Lung (tissue), 12 donors: ENCODE measurements around the gene MYO18B. TPM values are rescaled to one million over a fixed set of nuclear protein-coding genes. Genes with fewer than 3 reads are reported as not detected.

Source experiments
- ATAC-seq: fragments of 200-7000 bp; cut with Tn5 transposase; one replicate; pipeline ENCODE4 v1.9.1; 2020; ENCODE audit warnings: moderate number of reproducible peaks; ENCODE audit not compliant: insufficient read depth, low FRiP score
- DNase-seq, 3 donors: peaks; one replicate each; pipeline ENCODE4 v3.0.0-alpha.2; 2013 to 2017
- H3K27ac ChIP-seq, 2 donors: one replicate each; pipeline ENCODE4 v1.5.1; 2013; ENCODE audit warnings: mild to moderate bottlenecking in 2 of 2, moderate library complexity in 2 of 2, control low read depth in 1 of 2, inconsistent platforms in 1 of 2, low read depth in 1 of 2, low read length in 1 of 2
- H3K27me3 ChIP-seq, 3 donors: one replicate each; pipeline ENCODE4 v1.5.1; 2013; ENCODE audit warnings: low read length in 2 of 3; ENCODE audit not compliant: control insufficient read depth in 3 of 3, insufficient read depth in 3 of 3
- H3K36me3 ChIP-seq, 4 donors: one replicate each; pipeline ENCODE4 v1.5.1; 2013; ENCODE audit warnings: low read length in 4 of 4, mild to moderate bottlenecking in 1 of 4, moderate library complexity in 1 of 4; ENCODE audit not compliant: control insufficient read depth in 4 of 4, insufficient read depth in 4 of 4
- H3K4me1 ChIP-seq, 5 donors: one replicate each; pipeline ENCODE4 v1.5.1; 2013; ENCODE audit warnings: low read length in 5 of 5, mild to moderate bottlenecking in 2 of 5, moderate library complexity in 1 of 5; ENCODE audit not compliant: control insufficient read depth in 5 of 5, insufficient read depth in 5 of 5
- H3K4me3 ChIP-seq: one replicate; pipeline ENCODE4 v1.5.1; 2013; ENCODE audit warnings: mild to moderate bottlenecking, control low read depth, moderate library complexity
- H3K9ac ChIP-seq, 2 donors: one replicate each; pipeline ENCODE4 v1.5.1; 2013; ENCODE audit warnings: low read length in 2 of 2, control low read depth in 1 of 2; ENCODE audit not compliant: insufficient read depth in 1 of 2
- H3K9me3 ChIP-seq, 4 donors: one replicate each; pipeline ENCODE4 v1.5.1; 2013; ENCODE audit warnings: low read length in 3 of 4, mild to moderate bottlenecking in 1 of 4, moderate library complexity in 1 of 4; ENCODE audit not compliant: control insufficient read depth in 4 of 4, insufficient read depth in 3 of 4
- WGBS, 2 donors: extraction: QIAGEN DNeasy Blood & Tissue Kit; methylation state at CpG; one replicate each; pipeline ENCODE4 v1.1.7; 2013; 5-methylcytosine and 5-hydroxymethylcytosine counted together
- polyA plus RNA-seq, 2 donors: library from polyadenylated mRNA; stranded (reverse); fragments of 200-250 nt; gene quantifications; one replicate each; pipeline ENCODE4 v1.2.1, GENCODE V29; 2013
- total RNA-seq, 2 donors: library from RNA; depleted of rRNA in 1 of 2; stranded (reverse); fragments of >200 nt in 1 of 2; gene quantifications; one replicate each; pipeline ENCODE4 v1.2.1, GENCODE V29; 2014 to 2021
- TF ChIP-seq, protein P1 (sequence below): IDR thresholded peaks from 2 replicates; pipeline ENCODE4 v1.5.1; 2012; ENCODE audit warnings: mild to moderate bottlenecking; ENCODE audit errors: control extremely low read depth, extremely low read depth
- donor health status: control.
- donor health status: control.
- donor health status: Bipolar disorder and iron deficiency.
- donor health status: healthy.
- donor health status: DM: yes; HTN: yes; CAD: no.

The MYO18B gene
- total and polyA plus RNA-seq, 4 donors = 0.02 to 0.71 (median 0.07) TPM

DNA sequence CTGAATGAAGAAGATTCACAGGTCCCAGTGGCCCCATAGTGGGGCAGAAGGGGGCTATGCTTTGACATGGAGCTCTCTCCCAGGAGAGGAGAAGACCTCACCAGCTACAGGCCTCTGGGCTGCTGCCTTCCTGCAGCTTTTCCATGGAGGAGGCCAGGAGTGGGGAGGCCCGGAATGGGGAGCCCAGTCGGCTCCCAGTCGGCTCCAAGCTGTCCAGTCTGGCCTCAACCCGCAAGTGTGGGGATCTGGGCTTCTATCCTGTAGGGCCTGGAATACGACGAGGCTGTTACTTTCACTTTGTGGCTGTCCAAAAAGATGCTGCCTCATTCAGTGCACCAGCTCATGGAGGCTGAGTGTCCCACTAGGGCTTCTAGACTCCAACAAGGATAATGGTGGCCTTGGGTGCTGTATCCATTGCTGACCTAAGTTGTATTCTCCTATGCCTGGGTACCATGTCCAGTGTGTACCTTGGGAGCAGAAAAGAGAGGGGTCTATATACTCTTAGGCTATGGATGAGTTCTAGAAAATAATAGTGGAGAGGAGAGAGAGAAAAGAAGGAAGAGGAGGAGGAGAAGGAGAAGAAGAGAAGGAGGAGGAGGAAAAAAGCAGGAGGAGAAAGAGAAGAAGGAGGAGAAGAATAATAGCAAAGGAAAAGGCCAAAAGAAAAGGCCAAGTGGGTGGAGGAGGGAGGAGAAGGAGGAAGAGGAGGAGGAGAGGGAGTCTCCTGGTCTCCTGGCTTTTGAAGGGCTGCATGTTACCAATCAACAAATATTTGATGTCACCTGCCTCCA, 1.1 kb downstream of the MYO18B start:
- ATAC-seq = no peak
- H3K4me3 ChIP-seq = no peak overlapping the region

DNA sequence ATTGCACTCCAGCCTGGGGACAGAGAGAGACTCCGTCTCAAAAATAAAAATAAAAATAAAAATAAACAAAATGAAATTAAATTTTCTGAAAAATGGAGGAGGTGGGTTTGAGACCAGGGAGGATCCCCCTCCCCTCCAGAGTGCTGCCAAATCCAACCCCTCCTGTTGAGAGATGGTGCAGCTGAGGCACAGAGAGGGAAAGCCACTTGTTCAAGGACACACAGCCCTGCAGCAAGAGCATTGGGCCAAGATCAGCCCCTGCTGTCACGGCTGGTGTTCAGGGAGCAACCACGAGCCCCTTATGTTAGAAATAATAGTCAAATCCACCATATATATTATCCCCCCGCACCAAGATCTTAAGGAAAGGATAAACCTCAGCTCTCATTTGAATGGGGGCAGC, 2.7 kb downstream of the MYO18B start:
- H3K4me3 ChIP-seq = no peak overlapping the region
- peak overlapping the region in 1 of 2 donors; percentile 94 for H3K27ac ChIP-seq
- H3K36me3 ChIP-seq = no peaks in the 10 kb centered on the region
- no peak for DNase-seq
- 86 to 92% methylated on average over 4 of the region's 4 CpGs for WGBS, 2 donors
- no peak overlapping the region for H3K9ac ChIP-seq
- peaks cover 0 to 5% (median 0%) of the 10 kb centered on the region in 4 donors for H3K9me3 ChIP-seq
- TF ChIP-seq, protein P1, sequence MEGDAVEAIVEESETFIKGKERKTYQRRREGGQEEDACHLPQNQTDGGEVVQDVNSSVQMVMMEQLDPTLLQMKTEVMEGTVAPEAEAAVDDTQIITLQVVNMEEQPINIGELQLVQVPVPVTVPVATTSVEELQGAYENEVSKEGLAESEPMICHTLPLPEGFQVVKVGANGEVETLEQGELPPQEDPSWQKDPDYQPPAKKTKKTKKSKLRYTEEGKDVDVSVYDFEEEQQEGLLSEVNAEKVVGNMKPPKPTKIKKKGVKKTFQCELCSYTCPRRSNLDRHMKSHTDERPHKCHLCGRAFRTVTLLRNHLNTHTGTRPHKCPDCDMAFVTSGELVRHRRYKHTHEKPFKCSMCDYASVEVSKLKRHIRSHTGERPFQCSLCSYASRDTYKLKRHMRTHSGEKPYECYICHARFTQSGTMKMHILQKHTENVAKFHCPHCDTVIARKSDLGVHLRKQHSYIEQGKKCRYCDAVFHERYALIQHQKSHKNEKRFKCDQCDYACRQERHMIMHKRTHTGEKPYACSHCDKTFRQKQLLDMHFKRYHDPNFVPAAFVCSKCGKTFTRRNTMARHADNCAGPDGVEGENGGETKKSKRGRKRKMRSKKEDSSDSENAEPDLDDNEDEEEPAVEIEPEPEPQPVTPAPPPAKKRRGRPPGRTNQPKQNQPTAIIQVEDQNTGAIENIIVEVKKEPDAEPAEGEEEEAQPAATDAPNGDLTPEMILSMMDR = no peak
- peaks cover 0 to 9% (median 0%) of the 10 kb centered on the region in 3 donors for H3K27me3 ChIP-seq
- ATAC-seq = no peak
- peaks cover 0 to 2% (median 0%) of the 10 kb centered on the region in 5 donors for H3K4me1 ChIP-seq

More for the DNA sequence above, 1.1 kb downstream of the MYO18B start:
- TF ChIP-seq, protein P1 = no peak
- peak overlapping the region in 1 of 2 donors; percentile 94 for H3K27ac ChIP-seq
- H3K36me3 ChIP-seq = no peaks in the 10 kb centered on the region
- H3K27me3 ChIP-seq = peaks cover 0 to 9% (median 0%) of the 10 kb centered on the region in 3 donors
- 89 to 95% methylated on average over 6 of the region's 6 CpGs for WGBS, 2 donors
- peaks cover 0 to 5% (median 0%) of the 10 kb centered on the region in 4 donors for H3K9me3 ChIP-seq
- H3K9ac ChIP-seq = no peak overlapping the region
- no peak for DNase-seq
- H3K4me1 ChIP-seq = peaks cover 0 to 2% (median 0%) of the 10 kb centered on the region in 5 donors

DNA sequence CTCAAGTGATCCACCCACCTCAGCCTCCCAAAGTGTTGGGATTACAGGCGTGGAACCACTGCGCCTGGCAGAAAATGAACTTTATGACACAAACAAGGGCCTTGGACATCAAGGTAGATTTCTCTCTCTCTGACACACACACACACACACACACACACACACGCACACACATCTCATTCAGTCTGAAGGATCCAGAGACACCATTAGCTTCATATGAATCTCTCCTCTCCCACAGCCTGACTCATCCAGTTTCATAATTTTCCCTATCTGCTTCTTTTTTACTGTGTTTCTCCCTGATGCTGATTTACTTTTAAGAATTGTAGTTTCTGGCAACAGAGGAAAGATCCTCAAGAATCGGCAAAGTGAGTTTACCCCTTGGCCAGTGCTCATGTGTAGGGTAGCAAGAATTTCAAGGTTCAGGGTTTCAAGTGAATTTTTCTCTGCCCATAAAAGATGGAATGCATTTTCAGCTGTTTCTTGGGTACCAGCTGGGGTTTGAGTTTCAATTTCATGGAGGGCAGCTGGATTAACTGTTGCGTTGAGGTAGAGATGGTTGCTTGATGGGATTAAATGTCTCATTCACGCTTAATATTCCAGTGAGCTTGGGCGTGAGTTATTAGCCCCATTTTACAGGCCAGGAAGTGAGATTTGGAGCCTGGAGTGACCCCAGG, 3.5 kb downstream of the MYO18B start:
- no peak overlapping the region for H3K4me3 ChIP-seq
- H3K27me3 ChIP-seq = peaks cover 0 to 9% (median 0%) of the 10 kb centered on the region in 3 donors
- 81 to 82% methylated on average over 7 of the region's 7 CpGs for WGBS, 2 donors
- no peaks in the 10 kb centered on the region for H3K9me3 ChIP-seq
- ATAC-seq = no peak
- TF ChIP-seq, protein P1 = no peak
- no peak for DNase-seq
- peaks cover 0 to 2% (median 0%) of the 10 kb centered on the region in 5 donors for H3K4me1 ChIP-seq
- no peak overlapping the region for H3K9ac ChIP-seq
- H3K27ac ChIP-seq = peak overlapping the region in 1 of 2 donors; percentile 94
- H3K36me3 ChIP-seq = no peaks in the 10 kb centered on the region
